Gastroesophageal sphincter (tissue), 3 donors: ENCODE results near the gene SLC39A11.

Experiments used
- CTCF ChIP-seq, 4 experiments: fragments of 200-600 bp in 2 of 4; fragments of 450-650 bp in 2 of 4; sonication (generic) in 1 of 4; IDR thresholded peaks; one replicate each; pipeline ENCODE4 v1.5.1; 2017 to 2019; ENCODE audit warnings: antibody characterized with exemption in 4 of 4, mild to moderate bottlenecking in 2 of 4, moderate library complexity in 2 of 4
- EP300 ChIP-seq: sonication (generic); formaldehyde crosslinking; IDR thresholded peaks from one replicate; pipeline ENCODE4 v1.6.1; 2017; ENCODE audit warnings: antibody characterized with exemption, mild to moderate bottlenecking
- POLR2A ChIP-seq, 2 donors: fragments of 450-650 bp; IDR thresholded peaks; one replicate each; pipeline ENCODE4 v1.6.1; 2017; ENCODE audit warnings: antibody characterized with exemption in 2 of 2, mild to moderate bottlenecking in 2 of 2, moderate library complexity in 1 of 2
- POLR2AphosphoS5 ChIP-seq: sonication (generic); formaldehyde crosslinking; IDR thresholded peaks from one replicate; pipeline ENCODE4 v1.6.1; 2017; ENCODE audit warnings: antibody characterized with exemption

GRCh38 chr17:72875361-72875760, 217.1 kb downstream of the SLC39A11 start:
- TF ChIP-seq CTCF (IDR thresholded peaks at IDR 0.05) (no peak), POLR2A (IDR thresholded peaks at IDR 0.05) (no peak), EP300 (no peak), POLR2AphosphoS5 (no peak)
